Osteoblast (primary cell): ENCODE measurements around the gene SYNJ2. TPM values are rescaled to one million over a fixed set of nuclear protein-coding genes. Genes with fewer than 3 reads are reported as not detected.

ENCODE experiments used
- DNase-seq: peaks from one replicate; pipeline ENCODE4 v3.0.0; 2011; ENCODE audit warnings: low spot score, mixed read lengths; ENCODE audit not compliant: insufficient read length; ENCODE audit errors: missing footprints
- H2AFZ ChIP-seq: 2 replicates; pipeline ENCODE4 v1.6.0; 2011; ENCODE audit warnings: mild to moderate bottlenecking, low read length
- H3K27ac ChIP-seq: 2 replicates; pipeline ENCODE4 v1.5.1; 2011; ENCODE audit warnings: mild to moderate bottlenecking, low read depth, low read length, moderate library complexity
- H3K27me3 ChIP-seq: 2 replicates; pipeline ENCODE4 v1.6.0; 2012; ENCODE audit warnings: mild to moderate bottlenecking, control low read depth, inconsistent platforms, low read length, moderate library complexity; ENCODE audit not compliant: insufficient read depth
- H3K36me3 ChIP-seq: 2 replicates; pipeline ENCODE4 v1.5.1; 2011; ENCODE audit warnings: mild to moderate bottlenecking, low read length, control low read depth, moderate library complexity; ENCODE audit not compliant: insufficient read depth
- H3K4me1 ChIP-seq: 2 replicates; pipeline ENCODE4 v1.5.1; 2011; ENCODE audit warnings: mild to moderate bottlenecking, low read length, control low read depth, moderate library complexity; ENCODE audit not compliant: insufficient read depth
- H3K4me2 ChIP-seq: 2 replicates; pipeline ENCODE4 v1.6.0; 2011; ENCODE audit warnings: mild to moderate bottlenecking, low read length; ENCODE audit not compliant: insufficient read depth
- H3K4me3 ChIP-seq: fragments of 200-600 bp; sonication (generic); 3 replicates; pipeline ENCODE4 v1.5.1; 2012; ENCODE audit warnings: mild to moderate bottlenecking, low read length, inconsistent platforms; ENCODE audit not compliant: insufficient read depth
- H3K79me2 ChIP-seq: 2 replicates; pipeline ENCODE4 v1.6.0; 2012; ENCODE audit warnings: mild to moderate bottlenecking, low read length, control low read depth, inconsistent platforms; ENCODE audit not compliant: insufficient read depth
- H3K9me3 ChIP-seq: 2 replicates; pipeline ENCODE4 v1.5.1; 2011; ENCODE audit warnings: low read depth, low read length, control low read depth
- H4K20me1 ChIP-seq: 2 replicates; pipeline ENCODE4 v1.6.0; 2012; ENCODE audit warnings: mild to moderate bottlenecking, low read length, control low read depth; ENCODE audit not compliant: insufficient read depth
- CTCF ChIP-seq: IDR thresholded peaks from 2 replicates; pipeline ENCODE4 v1.5.1; 2011; ENCODE audit warnings: mild to moderate bottlenecking, low read depth, low read length, moderate library complexity; ENCODE audit errors: extremely low read depth
- total RNA-seq: library from RNA; depleted of rRNA; stranded (reverse); fragments of >200 nt; gene quantifications from 2 replicates; pipeline ENCODE4 v1.2.3, GENCODE V29; 2012

SYNJ2 gene
- total RNA-seq, 1 donor = 94.8 TPM

DNA sequence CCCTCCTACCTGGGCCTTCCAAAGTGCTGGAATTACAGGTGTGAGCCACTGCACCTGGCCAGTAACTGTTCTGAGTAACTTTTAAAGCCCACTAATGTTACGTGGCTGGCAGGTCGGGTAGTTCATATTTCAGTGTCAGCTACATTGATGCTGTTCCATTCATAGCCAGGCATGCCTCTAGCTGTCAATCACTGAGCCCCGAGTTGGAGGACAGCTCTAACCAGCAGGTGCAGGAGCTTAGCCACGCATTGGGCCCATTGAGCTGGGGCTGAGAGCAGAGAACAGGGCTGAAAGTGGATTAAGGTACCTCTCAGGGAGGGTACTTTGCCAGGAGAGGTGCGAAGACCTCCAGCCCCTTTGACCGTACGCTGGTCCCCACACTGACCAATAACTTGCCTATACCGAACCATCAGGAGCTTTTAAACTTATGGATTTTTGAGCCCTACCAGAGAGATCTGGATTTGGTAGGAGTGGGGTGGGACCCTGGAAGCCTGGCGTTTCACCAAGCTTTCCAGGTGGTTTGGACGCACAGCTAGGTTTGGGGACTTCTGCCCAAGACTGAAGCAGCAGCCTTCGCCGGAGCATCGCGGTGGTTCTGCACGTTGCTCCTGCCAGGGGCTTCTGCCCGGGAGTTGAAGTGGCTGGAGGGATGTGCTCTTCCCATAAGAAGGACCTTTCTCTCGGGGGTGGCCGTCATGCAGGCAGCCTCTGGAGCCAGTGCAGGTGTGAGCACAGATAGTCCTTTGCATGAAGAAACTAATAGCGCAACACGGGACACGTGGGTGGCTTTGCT is 103.8 kb downstream of the SYNJ2 start:
- H2AFZ ChIP-seq = no peak overlapping the region

GRCh38 chr6:158086054-158086503 is 104.4 kb downstream of the SYNJ2 start:
- H3K4me2 ChIP-seq = no peak overlapping the region
- peaks cover 27% of the 10 kb centered on the region for H3K4me1 ChIP-seq
- H2AFZ ChIP-seq = no peak overlapping the region
- no peak for TF ChIP-seq CTCF
- peaks cover 89% of the 10 kb centered on the region for H3K36me3 ChIP-seq
- no peak overlapping the region for H3K4me3 ChIP-seq
- DNase-seq = peak; percentile 80
- no peaks in the 10 kb centered on the region for H3K9me3 ChIP-seq
- no peaks in the 10 kb centered on the region for H3K27me3 ChIP-seq
- no peaks in the 10 kb centered on the region for H4K20me1 ChIP-seq
- peak overlapping the region; percentile 66 for H3K27ac ChIP-seq
- H3K79me2 ChIP-seq = peaks cover 16% of the 10 kb centered on the region

More for the DNA sequence above, 103.8 kb downstream of the SYNJ2 start:
- H3K4me1 ChIP-seq = peaks cover 27% of the 10 kb centered on the region
- no peak overlapping the region for H3K4me2 ChIP-seq
- peaks cover 16% of the 10 kb centered on the region for H3K79me2 ChIP-seq
- peak; percentile 32 for DNase-seq
- H3K27ac ChIP-seq = no peak overlapping the region
- no peaks in the 10 kb centered on the region for H4K20me1 ChIP-seq
- H3K36me3 ChIP-seq = peaks cover 91% of the 10 kb centered on the region
- H3K9me3 ChIP-seq = no peaks in the 10 kb centered on the region
- TF ChIP-seq CTCF = no peak
- H3K4me3 ChIP-seq = no peak overlapping the region
- H3K27me3 ChIP-seq = no peaks in the 10 kb centered on the region

GRCh38 chr6:158086504-158087223 is 105.0 kb downstream of the SYNJ2 start:
- H3K27me3 ChIP-seq = no peaks in the 10 kb centered on the region
- H3K4me3 ChIP-seq = no peak overlapping the region
- H3K4me2 ChIP-seq = no peak overlapping the region
- TF ChIP-seq CTCF = no peak
- H3K4me1 ChIP-seq = peaks cover 27% of the 10 kb centered on the region
- peak overlapping the region; percentile 66 for H3K27ac ChIP-seq
- DNase-seq = peak; percentile 39
- H3K36me3 ChIP-seq = peaks cover 84% of the 10 kb centered on the region
- H2AFZ ChIP-seq = no peak overlapping the region
- H4K20me1 ChIP-seq = no peaks in the 10 kb centered on the region
- peaks cover 16% of the 10 kb centered on the region for H3K79me2 ChIP-seq
- H3K9me3 ChIP-seq = no peaks in the 10 kb centered on the region
